PC-9 (cell line): ENCODE measurements around the gene MRAP2. TPM values are rescaled to one million over a fixed set of nuclear protein-coding genes. Genes with fewer than 3 reads are reported as not detected.

Experiments
- BruUV-seq: library from RNA; stranded (reverse); fragments of 400-500 nt; replicated peaks from 2 replicates; lab custom pipeline; 2021; lab: Mats Ljungman, UMichigan
- CTCF ChIA-PET: fragments of 300-600 bp; sonication (Branson Sonifier 250); formaldehyde crosslinking; loops from one replicate; lab custom pipeline; 2022; ENCODE audit warnings: antibody characterized with exemption; lab: Charles Lee
- POLR2A ChIA-PET: fragments of 300-600 bp; sonication (Branson Sonifier 250); formaldehyde crosslinking; loops from one replicate; lab custom pipeline; 2022; ENCODE audit warnings: antibody characterized with exemption; ENCODE audit not compliant: unreplicated experiment; lab: Charles Lee
- DNase-seq, 2 experiments: peaks; one replicate each; pipeline versions ENCODE4 v3.0.0 to v3.0.0-alpha.2; 2015 to 2022; ENCODE audit warnings: mixed read lengths in 1 of 2
- H2AFZ ChIP-seq: fragments of 200-600 bp; sonication (generic); 2 replicates; pipeline ENCODE4 v1.8.1; 2017; ENCODE audit warnings: antibody characterized with exemption
- H3F3A ChIP-seq: fragments of 200-600 bp; sonication (generic); 2 replicates; pipeline ENCODE4 v1.8.1; 2017; ENCODE audit warnings: antibody characterized with exemption, mild to moderate bottlenecking, low read depth; ENCODE audit not compliant: insufficient read depth
- H3K27ac ChIP-seq: fragments of 200-600 bp; sonication (generic); 2 replicates; pipeline ENCODE4 v1.6.1; 2016; ENCODE audit warnings: mixed run types
- H3K27me3 ChIP-seq: fragments of 200-600 bp; sonication (generic); 2 replicates; pipeline ENCODE4 v1.6.1; 2016; ENCODE audit warnings: low read depth, mixed run types; ENCODE audit not compliant: insufficient read depth
- H3K36me3 ChIP-seq: fragments of 200-600 bp; sonication (generic); 2 replicates; pipeline ENCODE4 v1.6.1; 2016; ENCODE audit warnings: low read depth, mixed run types
- H3K4me1 ChIP-seq: fragments of 200-600 bp; sonication (generic); replicated peaks from 2 replicates; pipeline ENCODE4 v1.6.1; 2016; ENCODE audit warnings: mixed run types; ENCODE audit not compliant: insufficient read depth
- H3K4me2 ChIP-seq: fragments of 200-600 bp; sonication (generic); 2 replicates; pipeline ENCODE4 v1.6.1; 2017; ENCODE audit warnings: mixed run types
- H3K4me3 ChIP-seq: fragments of 200-600 bp; sonication (generic); 2 replicates; pipeline ENCODE4 v1.6.1; 2016; ENCODE audit warnings: mixed run types
- H3K79me2 ChIP-seq: fragments of 200-600 bp; sonication (generic); 2 replicates; pipeline ENCODE4 v1.6.1; 2017; ENCODE audit warnings: low read depth, mixed run types
- H3K9me2 ChIP-seq: fragments of 200-600 bp; sonication (generic); 2 replicates; pipeline ENCODE4 v1.8.1; 2017; ENCODE audit warnings: mild to moderate bottlenecking; ENCODE audit not compliant: insufficient read depth
- H3K9me3 ChIP-seq: fragments of 200-600 bp; sonication (generic); 2 replicates; pipeline ENCODE4 v1.8.1; 2016; ENCODE audit warnings: low read depth; ENCODE audit not compliant: insufficient read depth
- H4K20me1 ChIP-seq: fragments of 200-600 bp; sonication (generic); 2 replicates; pipeline ENCODE4 v1.8.1; 2017; ENCODE audit not compliant: insufficient read depth
- CTCF ChIP-seq: fragments of 200-600 bp; sonication (generic); conservative IDR thresholded peaks from 2 replicates; pipeline ENCODE4 v1.6.1; 2017; ENCODE audit warnings: mixed run types, antibody characterized with exemption, mild to moderate bottlenecking, moderate library complexity
- EZH2 ChIP-seq: fragments of 200-600 bp; sonication (generic); IDR thresholded peaks from 2 replicates; pipeline ENCODE4 v1.8.0; 2017; ENCODE audit warnings: antibody characterized with exemption, low read depth
- intact Hi-C: fragments of 100-400 bp; cut with micrococcal nuclease; formaldehyde crosslinking; loops from one replicate; pipeline ENCODE4 v1.10.0; 2022; ENCODE audit not compliant: unreplicated experiment
- total RNA-seq: library from RNA; stranded (reverse); gene quantifications from 2 replicates; pipeline ENCODE4 v1.2.3, GENCODE V29; 2021

The MRAP2 gene
- total RNA-seq, 1 experiment from 2014 or later = not detected

DNA sequence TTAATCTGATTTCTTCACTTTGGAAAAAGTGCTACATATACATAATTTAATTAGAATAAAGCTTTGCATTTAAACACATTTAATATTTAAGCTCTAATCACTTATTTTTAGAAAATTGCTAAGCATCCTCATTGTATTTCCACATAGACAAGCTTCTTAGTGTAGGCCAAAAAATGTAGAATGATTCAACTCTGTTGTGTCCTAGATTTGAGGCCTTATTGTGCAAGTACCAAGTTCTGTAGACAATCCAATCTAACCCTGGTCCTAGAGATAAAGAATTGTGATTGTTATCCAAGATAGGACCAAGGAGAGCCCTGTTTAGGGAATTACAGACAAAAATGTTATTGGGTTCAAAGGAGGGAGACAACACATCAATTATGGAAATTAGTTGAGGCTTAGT is 27.6 kb downstream of the MRAP2 start:
- no peak for TF ChIP-seq CTCF
- no peak for TF ChIP-seq EZH2
- Histone ChIP-seq H3K9me2 (no peaks in the 10 kb centered on the region), H3K27ac (no peak overlapping the region), H3K9me3 (no peaks in the 10 kb centered on the region), H3K27me3 (peaks cover 17% of the 10 kb centered on the region), H4K20me1 (no peaks in the 10 kb centered on the region), H2AFZ (no peak overlapping the region), H3K4me2 (no peak overlapping the region), H3K4me1 (no peaks in the 10 kb centered on the region), H3K36me3 (no peaks in the 10 kb centered on the region), H3K79me2 (no peaks in the 10 kb centered on the region), H3K4me3 (no peak overlapping the region), H3F3A (no peaks in the 10 kb centered on the region)
- ChIA-PET POLR2A (no interaction called here), CTCF (no interaction called here)
- no peak for DNase-seq
- intact Hi-C loops = no loop called here
- no TSS peak for BruUV-seq

- no peaks in the 10 kb centered on the region for H3F3A ChIP-seq
- ChIA-PET CTCF (no interaction called here), POLR2A (no interaction called here)
- H4K20me1 ChIP-seq = no peaks in the 10 kb centered on the region
- H3K9me2 ChIP-seq = no peaks in the 10 kb centered on the region
- H3K4me1 ChIP-seq = no peaks in the 10 kb centered on the region
- DNase-seq = no peak
- no peak overlapping the region for H3K4me3 ChIP-seq
- intact Hi-C loops = no loop called here
- H3K27ac ChIP-seq = no peak overlapping the region
- H3K79me2 ChIP-seq = no peaks in the 10 kb centered on the region
- no peak overlapping the region for H2AFZ ChIP-seq
- BruUV-seq = no TSS peak
- no peak for TF ChIP-seq CTCF
- no peak for TF ChIP-seq EZH2
- no peaks in the 10 kb centered on the region for H3K9me3 ChIP-seq
- no peak overlapping the region for H3K4me2 ChIP-seq
- no peaks in the 10 kb centered on the region for H3K36me3 ChIP-seq
- peaks cover 17% of the 10 kb centered on the region for H3K27me3 ChIP-seq
Observed at GRCh38 chr6:84061613-84062398, 28.2 kb downstream of the MRAP2 start.

DNA sequence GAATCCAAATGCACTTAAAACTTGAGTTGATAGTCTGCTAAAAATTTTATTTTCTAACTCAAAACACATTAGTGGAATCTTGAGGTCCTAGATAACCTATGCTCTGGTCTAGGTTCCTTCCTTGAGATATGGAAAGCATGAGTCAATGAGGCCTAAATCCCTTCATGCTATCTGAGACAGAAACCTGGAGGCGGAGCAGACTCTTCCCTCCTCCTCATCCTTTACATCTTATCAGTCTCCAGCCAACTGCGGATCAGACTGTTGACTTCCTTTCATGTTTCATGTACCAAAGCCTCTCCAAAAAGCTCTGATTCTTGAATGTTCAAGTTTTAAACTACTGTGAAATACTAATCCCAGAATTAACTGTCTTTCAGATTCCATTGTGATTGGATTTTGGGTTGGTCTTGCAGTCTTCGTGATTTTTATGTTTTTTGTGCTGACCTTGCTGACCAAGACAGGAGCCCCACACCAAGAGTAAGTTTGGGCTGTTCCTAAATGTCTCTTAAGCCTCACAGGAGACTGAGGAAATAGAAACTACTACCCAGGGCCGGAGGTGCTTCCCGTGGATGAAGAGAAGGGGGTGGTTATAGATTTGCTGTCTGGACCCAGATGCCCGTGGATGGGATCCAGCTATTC is 29.1 kb downstream of the MRAP2 start:
- Histone ChIP-seq H3K4me1 (no peaks in the 10 kb centered on the region), H3F3A (no peaks in the 10 kb centered on the region), H3K79me2 (no peaks in the 10 kb centered on the region), H3K27me3 (peaks cover 17% of the 10 kb centered on the region), H3K27ac (no peak overlapping the region), H2AFZ (no peak overlapping the region), H4K20me1 (no peaks in the 10 kb centered on the region), H3K9me3 (no peaks in the 10 kb centered on the region), H3K9me2 (no peaks in the 10 kb centered on the region), H3K4me3 (no peak overlapping the region), H3K4me2 (no peak overlapping the region), H3K36me3 (no peaks in the 10 kb centered on the region)
- ChIA-PET POLR2A (no interaction called here), CTCF (no interaction called here)
- no TSS peak for BruUV-seq
- intact Hi-C loops = no loop called here
- no peak for TF ChIP-seq EZH2
- TF ChIP-seq CTCF = no peak
- no peak for DNase-seq
